HUDEP-2 (cell line): ENCODE measurements around the gene MRPL21.

Experiments used
- DNase-seq, 76 experiments: peaks; one replicate each; lab custom pipeline; 2025; ENCODE audit not compliant: unreplicated experiment in 76 of 76; lab: John Stamatoyannopoulos, UW

Gene MRPL21

DNA sequence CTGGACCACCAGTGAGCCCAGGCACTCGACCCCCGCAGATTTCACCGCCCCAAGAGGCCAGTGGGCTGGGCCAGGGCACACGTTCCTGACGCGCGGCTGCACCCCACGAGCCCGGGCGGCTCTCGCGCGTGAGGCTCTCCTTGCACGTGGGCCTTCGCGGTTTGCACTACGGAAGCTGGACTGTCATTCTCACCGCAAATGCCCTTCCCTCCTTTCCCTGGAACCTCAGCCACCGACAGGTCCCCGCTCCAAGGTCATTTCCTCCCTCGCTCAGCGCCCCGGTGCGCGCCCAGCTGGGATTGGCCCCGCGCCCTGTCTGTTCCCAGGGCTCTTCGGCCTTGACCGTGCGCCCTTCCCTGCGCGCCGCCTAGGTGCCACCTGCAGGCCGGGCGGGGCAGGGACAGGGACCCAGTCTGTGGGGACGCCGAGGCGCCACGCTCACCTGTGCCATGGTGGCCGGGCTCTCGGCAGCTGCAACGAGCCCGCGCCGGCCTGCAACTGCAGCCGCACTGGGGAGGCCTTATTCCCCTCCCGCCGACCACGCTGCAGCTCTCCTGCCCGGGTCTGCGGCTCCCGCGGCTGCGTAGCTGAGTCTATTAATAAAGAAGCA, 59.8 kb downstream of the MRPL21 start:
- DNase-seq = peak in 68 of 76 experiments; percentile 13 to 85 (median 62)

DNA sequence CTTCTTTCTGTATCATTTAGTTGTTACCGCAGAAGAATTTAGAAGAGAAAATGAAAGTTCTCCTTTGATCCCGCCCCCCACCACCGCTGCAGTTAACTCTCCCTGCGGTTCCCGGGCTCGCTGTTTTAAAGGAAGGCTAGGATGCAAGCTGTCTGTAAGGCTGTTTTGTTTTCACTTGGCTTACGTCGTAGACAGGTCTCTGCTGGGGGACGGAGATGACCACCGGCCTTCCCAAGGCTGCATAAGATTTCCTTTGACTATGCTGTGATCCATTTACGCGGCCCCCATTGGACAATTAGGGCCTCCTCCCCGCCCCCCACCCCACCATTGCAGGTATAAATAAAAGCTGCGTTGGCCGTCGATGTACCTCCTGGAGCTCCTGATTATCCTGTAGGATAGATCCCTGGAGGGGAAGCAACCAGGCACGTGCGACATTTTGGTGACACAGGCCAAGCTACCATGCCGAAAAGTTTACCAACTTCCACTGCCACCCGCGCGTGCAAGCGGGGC, 60.5 kb downstream of the MRPL21 start:
- DNase-seq = peak in 2 of 76 experiments; percentile 10 to 12

GRCh38 chr11:68842427-68843051, 61.1 kb downstream of the MRPL21 start:
- DNase-seq = no peak

- DNase-seq = peak in 57 of 76 experiments; percentile 17 to 75 (median 53)
Measured at GRCh38 chr11:68841718-68842426, 61.8 kb downstream of the MRPL21 start, which contains the start of gene CPT1A. Gene CPT1A, minus strand, starts transcription at chr11:68841916. Its CDS starts 26,442 bp downstream, at chr11:68815474.
